ENCODE data around the gene NKIRAS2. TPM values are rescaled to one million over a fixed set of nuclear protein-coding genes. Genes with fewer than 3 reads are reported as not detected.

The NKIRAS2 gene
- total RNA-seq, 2 donors from 2014 or later: 48.0 to 51.2 TPM

DNA sequence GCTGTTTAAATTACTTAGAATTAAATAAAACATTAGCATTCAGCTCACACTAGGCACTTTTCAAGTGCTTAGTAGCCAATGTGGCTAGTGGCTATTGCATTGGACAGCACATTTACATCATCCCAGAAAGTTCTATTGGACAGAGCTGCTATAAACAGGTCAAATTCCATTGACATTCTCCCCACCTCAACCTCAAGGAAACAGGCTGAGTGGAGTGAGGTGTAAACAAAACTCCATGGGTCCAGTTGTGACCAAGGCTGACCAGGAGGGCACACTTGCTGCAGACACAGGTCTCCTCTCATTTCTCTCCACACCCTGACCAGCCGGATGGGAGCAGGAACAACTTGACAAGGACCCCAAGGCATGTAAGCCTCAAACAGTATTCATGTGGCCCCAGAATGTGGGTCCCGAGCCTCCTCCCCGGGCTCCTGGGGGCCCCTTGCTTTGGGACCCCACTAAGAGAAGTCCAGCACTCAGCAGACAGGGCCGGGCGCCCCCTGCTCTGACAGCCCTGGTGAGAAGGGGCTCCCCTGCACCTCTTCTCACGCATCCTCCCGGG is 30.0 kb downstream of the NKIRAS2 start:
- H3K4me3 ChIP-seq (ENCODE audit: low read length): peak overlapping the region; percentile 79
- WGBS, 2 experiments (ENCODE audit: insufficient coverage in 1 of 2, insufficient read length in 1 of 2): 6 to 8% methylated on average over 5 to 7 of the region's 7 CpGs
- Mint-ChIP-seq H3K4me3 (peak overlapping the region; percentile 74), H3K36me3 (ENCODE audit: low read depth) (no peaks in the 10 kb centered on the region), H3K27me3 (ENCODE audit: insufficient read depth) (peaks cover 28% of the 10 kb centered on the region), H3K9me3 (no peaks in the 10 kb centered on the region), H3K27ac (no peak overlapping the region), H3K4me1 (peaks cover 26% of the 10 kb centered on the region)
- TF ChIP-seq, protein P1, sequence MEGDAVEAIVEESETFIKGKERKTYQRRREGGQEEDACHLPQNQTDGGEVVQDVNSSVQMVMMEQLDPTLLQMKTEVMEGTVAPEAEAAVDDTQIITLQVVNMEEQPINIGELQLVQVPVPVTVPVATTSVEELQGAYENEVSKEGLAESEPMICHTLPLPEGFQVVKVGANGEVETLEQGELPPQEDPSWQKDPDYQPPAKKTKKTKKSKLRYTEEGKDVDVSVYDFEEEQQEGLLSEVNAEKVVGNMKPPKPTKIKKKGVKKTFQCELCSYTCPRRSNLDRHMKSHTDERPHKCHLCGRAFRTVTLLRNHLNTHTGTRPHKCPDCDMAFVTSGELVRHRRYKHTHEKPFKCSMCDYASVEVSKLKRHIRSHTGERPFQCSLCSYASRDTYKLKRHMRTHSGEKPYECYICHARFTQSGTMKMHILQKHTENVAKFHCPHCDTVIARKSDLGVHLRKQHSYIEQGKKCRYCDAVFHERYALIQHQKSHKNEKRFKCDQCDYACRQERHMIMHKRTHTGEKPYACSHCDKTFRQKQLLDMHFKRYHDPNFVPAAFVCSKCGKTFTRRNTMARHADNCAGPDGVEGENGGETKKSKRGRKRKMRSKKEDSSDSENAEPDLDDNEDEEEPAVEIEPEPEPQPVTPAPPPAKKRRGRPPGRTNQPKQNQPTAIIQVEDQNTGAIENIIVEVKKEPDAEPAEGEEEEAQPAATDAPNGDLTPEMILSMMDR (conservative IDR thresholded peaks at IDR 0.05): no peak
- no peaks in the 10 kb centered on the region for H3K27me3 ChIP-seq (ENCODE audit: control insufficient read depth, insufficient read depth, low read length, poor library complexity, severe bottlenecking)
- H3K4me1 ChIP-seq (ENCODE audit: control insufficient read depth, insufficient read depth, low read length): peaks cover 4% of the 10 kb centered on the region
- no peak overlapping the region for H3K27ac ChIP-seq (ENCODE audit: low read depth, low read length)
- no peaks in the 10 kb centered on the region for H3K36me3 ChIP-seq (ENCODE audit: control insufficient read depth, insufficient read depth, low read length)
- no peak for DNase-seq
- no peaks in the 10 kb centered on the region for H3K9me3 ChIP-seq (ENCODE audit: control insufficient read depth, low read length)
- H3K9ac ChIP-seq (ENCODE audit: extremely low read depth, low read length, poor library complexity, severe bottlenecking): no peak overlapping the region

DNA sequence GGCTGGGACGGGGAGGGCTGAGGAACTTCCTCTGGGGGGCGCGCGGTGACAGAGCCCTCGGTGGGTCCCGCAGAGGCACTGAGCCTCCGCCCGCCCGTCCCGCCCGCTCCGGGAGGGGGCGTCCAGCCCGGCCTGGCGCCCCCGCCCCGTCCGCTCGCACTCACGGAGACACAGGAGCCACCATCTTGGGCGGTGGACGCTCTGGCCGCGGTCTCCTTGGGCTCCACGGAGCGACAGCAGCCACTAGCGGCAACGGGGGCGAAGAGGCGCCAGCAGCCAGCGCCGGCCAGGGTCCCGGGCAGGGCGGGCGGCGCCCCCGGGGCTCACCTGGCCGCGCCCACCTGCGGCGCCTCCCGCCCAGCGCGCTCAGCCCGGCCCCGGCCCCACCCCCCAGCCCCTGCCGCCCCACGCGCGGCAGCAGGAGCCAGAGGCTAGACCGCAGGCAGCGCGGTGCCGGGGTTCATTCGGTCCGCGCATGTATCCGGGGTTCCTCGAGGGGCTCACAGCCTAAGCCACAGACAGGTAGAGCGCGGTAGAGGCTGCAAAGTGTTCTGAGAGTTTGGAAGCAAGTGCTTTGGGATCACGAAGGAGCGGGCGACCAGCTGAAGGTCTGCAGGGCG is 30.6 kb downstream of the NKIRAS2 start, which contains the start of gene C17orf113:
Gene C17orf113, minus strand, starts transcription at position 209 of the 620 bp plus-strand sequence. CDS start 7,225 bp downstream, outside the sequence.
- no peak within 1 kb of the TSS for H3K27ac ChIP-seq (ENCODE audit: low read depth, low read length)

DNA sequence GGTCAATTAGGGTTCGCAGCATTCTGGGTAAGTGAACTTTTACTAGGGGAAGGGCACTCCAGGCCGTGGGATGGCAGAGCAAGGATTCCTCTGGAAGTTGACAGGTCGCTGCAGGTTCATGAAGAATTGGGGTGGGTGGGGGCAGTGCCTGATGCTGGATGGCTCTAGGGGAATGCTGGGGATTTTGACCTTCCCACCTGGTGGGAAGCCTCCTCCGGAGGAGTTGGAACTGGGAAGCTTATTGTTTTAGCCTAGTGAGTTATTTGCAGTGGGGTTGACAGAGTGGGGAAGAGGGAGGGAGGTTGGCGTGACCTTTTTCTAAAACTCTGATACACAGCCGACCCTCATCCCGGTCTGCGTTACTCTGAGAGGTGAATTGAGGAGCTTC is 31.1 kb downstream of the NKIRAS2 start:
- no peak for DNase-seq

More for the DNA sequence above, 30.6 kb downstream of the NKIRAS2 start, which contains the start of gene C17orf113:
- no peaks in the 10 kb centered on the region for H3K36me3 ChIP-seq (ENCODE audit: control insufficient read depth, insufficient read depth, low read length)
- H3K27ac Mint-ChIP-seq: peak within 1 kb of the TSS; percentile 41
- no peaks in the 10 kb centered on the region for H3K9me3 Mint-ChIP-seq
- H3K27me3 Mint-ChIP-seq (ENCODE audit: insufficient read depth): peaks cover 28% of the 10 kb centered on the region
- H3K27me3 ChIP-seq (ENCODE audit: control insufficient read depth, insufficient read depth, low read length, poor library complexity, severe bottlenecking): no peaks in the 10 kb centered on the region
- no peaks in the 10 kb centered on the region for H3K36me3 Mint-ChIP-seq (ENCODE audit: low read depth)
- peaks cover 32% of the 10 kb centered on the region for H3K4me1 Mint-ChIP-seq
- peaks cover 9% of the 10 kb centered on the region for H3K4me1 ChIP-seq (ENCODE audit: control insufficient read depth, insufficient read depth, low read length)
- peak within 1 kb of the TSS; percentile 74 for H3K4me3 Mint-ChIP-seq
- peak; percentile 91 for DNase-seq
- H3K9ac ChIP-seq (ENCODE audit: extremely low read depth, low read length, poor library complexity, severe bottlenecking): no peak within 1 kb of the TSS
- TF ChIP-seq, protein P1 (conservative IDR thresholded peaks at IDR 0.05): peak; percentile 62
- no peaks in the 10 kb centered on the region for H3K9me3 ChIP-seq (ENCODE audit: control insufficient read depth, low read length)
- H3K4me3 ChIP-seq (ENCODE audit: low read length): peak within 1 kb of the TSS; percentile 81
- 1 to 27% methylated on average over 11 to 65 of the region's 65 CpGs for WGBS, 2 experiments (ENCODE audit: insufficient coverage in 1 of 2, insufficient read length in 1 of 2)

More for the DNA sequence above, 31.1 kb downstream of the NKIRAS2 start:
- Mint-ChIP-seq H3K27me3 (ENCODE audit: insufficient read depth) (peaks cover 28% of the 10 kb centered on the region), H3K27ac (peak overlapping the region; percentile 41), H3K9me3 (no peaks in the 10 kb centered on the region), H3K4me3 (peak overlapping the region; percentile 74), H3K4me1 (peaks cover 37% of the 10 kb centered on the region), H3K36me3 (ENCODE audit: low read depth) (no peaks in the 10 kb centered on the region)
- no peaks in the 10 kb centered on the region for H3K36me3 ChIP-seq (ENCODE audit: control insufficient read depth, insufficient read depth, low read length)
- H3K9ac ChIP-seq (ENCODE audit: extremely low read depth, low read length, poor library complexity, severe bottlenecking): no peak overlapping the region
- no peak overlapping the region for H3K27ac ChIP-seq (ENCODE audit: low read depth, low read length)
- no peaks in the 10 kb centered on the region for H3K9me3 ChIP-seq (ENCODE audit: control insufficient read depth, low read length)
- peaks cover 10% of the 10 kb centered on the region for H3K4me1 ChIP-seq (ENCODE audit: control insufficient read depth, insufficient read depth, low read length)
- 38 to 47% methylated on average over 4 to 8 of the region's 8 CpGs for WGBS, 2 experiments (ENCODE audit: insufficient coverage in 1 of 2, insufficient read length in 1 of 2)
- peak overlapping the region; percentile 81 for H3K4me3 ChIP-seq (ENCODE audit: low read length)
- no peaks in the 10 kb centered on the region for H3K27me3 ChIP-seq (ENCODE audit: control insufficient read depth, insufficient read depth, low read length, poor library complexity, severe bottlenecking)
- TF ChIP-seq, protein P1 (conservative IDR thresholded peaks at IDR 0.05): no peak

Measured in endodermal cell (in vitro differentiated cells).